Psoas muscle (tissue), 8 donors: Measurements from ENCODE around the gene ARRDC3. TPM values are rescaled to one million over a fixed set of nuclear protein-coding genes. Genes with fewer than 3 reads are reported as not detected.

Source experiments
- ATAC-seq, 4 donors: fragments of 200-7000 bp; cut with Tn5 transposase; one replicate each; pipeline ENCODE4 v1.9.1; 2020; ENCODE audit warnings: moderate library complexity in 3 of 4, mild to moderate bottlenecking in 2 of 4
- DNase-seq, 2 donors: peaks; one replicate each; pipeline ENCODE4 v3.0.0-alpha.2; 2020
- H3K27ac ChIP-seq: fragments of 200-600 bp; one replicate; pipeline ENCODE4 v1.8.0; 2022
- H3K27me3 ChIP-seq, 3 donors: fragments of 200-600 bp in 1 of 3; one replicate each; pipeline versions ENCODE4 v1.6.1 to v1.8.0; 2013 to 2022; ENCODE audit warnings: low read length in 2 of 3, mild to moderate bottlenecking in 2 of 3, moderate library complexity in 1 of 3; ENCODE audit not compliant: insufficient read depth in 3 of 3
- H3K36me3 ChIP-seq, 2 donors: fragments of 200-600 bp in 1 of 2; one replicate each; pipeline versions ENCODE4 v1.6.1 to v1.8.0; 2013 to 2022; ENCODE audit warnings: low read depth in 1 of 2, mild to moderate bottlenecking in 1 of 2, moderate library complexity in 1 of 2; ENCODE audit not compliant: insufficient read depth in 1 of 2
- H3K4me1 ChIP-seq: fragments of 200-600 bp; one replicate; pipeline ENCODE4 v1.8.0; 2022
- H3K4me3 ChIP-seq: fragments of 200-600 bp; one replicate; pipeline ENCODE4 v1.8.0; 2022; ENCODE audit warnings: mild to moderate bottlenecking
- H3K9me3 ChIP-seq: fragments of 200-600 bp; one replicate; pipeline ENCODE4 v1.8.0; 2022
- WGBS, 3 donors: extraction: QIAGEN DNeasy Blood & Tissue Kit; methylation state at CpG; one replicate each; pipeline versions ENCODE4 v1.1.6 to v1.1.7; 2013; 5-methylcytosine and 5-hydroxymethylcytosine counted together
- intact Hi-C, 2 donors: fragments of 100-400 bp; cut with DNase I; formaldehyde crosslinking; loops; one replicate each; pipeline versions ENCODE4 v1.11.0 to v1.14.2; 2022
- long read RNA-seq, 2 donors: library from polyadenylated mRNA; unstranded; transcript quantifications; one replicate each; pipeline ENCODE4 v2.0.0, GENCODE V29; 2021
- polyA plus RNA-seq, 3 donors: library from polyadenylated mRNA; stranded (reverse); fragments of 200-250 nt; gene quantifications; one replicate each; pipeline ENCODE4 v1.2.3, GENCODE V29; 2013
- total RNA-seq, 4 donors: library from RNA; stranded (reverse); fragmentation: NEBNext Ultra II Directional in 2 of 4; extraction: Animal tissue kit (Norgen Biotek cat#: 25700) in 2 of 4; gene quantifications; one replicate each; pipeline versions ENCODE4 v1.2.1 to v1.2.4, GENCODE V29; 2021 to 2023
- TF ChIP-seq, protein P1 (sequence below): fragments of 200-600 bp; IDR thresholded peaks from one replicate; pipeline ENCODE4 v1.8.0; 2022; ENCODE audit warnings: antibody characterized with exemption
- donor health status: healthy with polysubstance abuse.
- donor health status: DM: no; HTN: no; CAD: no; lungs with moderate emphysema.
- donor health status: Bipolar disorder and iron deficiency.
- donor health status: healthy.
- donor health status: DM: yes; HTN: yes; CAD: no.
- donor health status: DM: no; HTN: no; CAD: no.
- donor health status: DM: no; HTN: no; CAD: no.
- donor health status: DM: yes; HTN: yes; CAD: no.

The ARRDC3 gene, protein sequence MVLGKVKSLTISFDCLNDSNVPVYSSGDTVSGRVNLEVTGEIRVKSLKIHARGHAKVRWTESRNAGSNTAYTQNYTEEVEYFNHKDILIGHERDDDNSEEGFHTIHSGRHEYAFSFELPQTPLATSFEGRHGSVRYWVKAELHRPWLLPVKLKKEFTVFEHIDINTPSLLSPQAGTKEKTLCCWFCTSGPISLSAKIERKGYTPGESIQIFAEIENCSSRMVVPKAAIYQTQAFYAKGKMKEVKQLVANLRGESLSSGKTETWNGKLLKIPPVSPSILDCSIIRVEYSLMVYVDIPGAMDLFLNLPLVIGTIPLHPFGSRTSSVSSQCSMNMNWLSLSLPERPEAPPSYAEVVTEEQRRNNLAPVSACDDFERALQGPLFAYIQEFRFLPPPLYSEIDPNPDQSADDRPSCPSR
- total RNA-seq (100 to 1,000 TPM in 1 of 4 donors, 10 to 100 TPM in 3; 28.6 to 122 (median 59.2) TPM), polyA plus RNA-seq (100 to 1,000 TPM in 1 of 3 donors, 10 to 100 TPM in 2; 30.9 to 137 (median 63.2) TPM)
- long read RNA-seq, donor 1, full-length matches to known transcripts: 46 of 52 reads
- long read RNA-seq, donor 1, partial matches to known transcripts: 1 of 52 reads
- long read RNA-seq, donor 1, other reads (novel, unspliced or antisense): 5 of 52 reads
- long read RNA-seq, donor 2, full-length matches to known transcripts: 34 of 45 reads
- long read RNA-seq, donor 2, partial matches to known transcripts: 5 of 45 reads
- long read RNA-seq, donor 2, other reads (novel, unspliced or antisense): 6 of 45 reads

GRCh38 chr5:91383027-91383955 is at the start of gene ARRDC3:
ARRDC3 (minus strand) TSS chr5:91383317; CDS start chr5:91383092, 225 bp downstream.
- Histone ChIP-seq H3K4me3 (peak within 1 kb of the TSS; percentile 77), H3K27ac (peak within 1 kb of the TSS; percentile 99), H3K36me3 (peaks cover 0 to 6% of the 10 kb centered on the region in 2 donors), H3K27me3 (no peaks in the 10 kb centered on the region), H3K4me1 (peaks cover 16% of the 10 kb centered on the region), H3K9me3 (no peaks in the 10 kb centered on the region)
- intact Hi-C loops: loop anchor here (1.0 to 10.0 kb wide), 4 partner anchors 71 to 518 kb away; no protein-coding TSS in a partner anchor
- DNase-seq: peak; percentile 95 to 98
- ATAC-seq: peak; percentile 71 to 79 (median 76)
- 0% methylated on average over 43 to 49 of the region's 49 CpGs for WGBS, 3 donors
- TF ChIP-seq, protein P1, sequence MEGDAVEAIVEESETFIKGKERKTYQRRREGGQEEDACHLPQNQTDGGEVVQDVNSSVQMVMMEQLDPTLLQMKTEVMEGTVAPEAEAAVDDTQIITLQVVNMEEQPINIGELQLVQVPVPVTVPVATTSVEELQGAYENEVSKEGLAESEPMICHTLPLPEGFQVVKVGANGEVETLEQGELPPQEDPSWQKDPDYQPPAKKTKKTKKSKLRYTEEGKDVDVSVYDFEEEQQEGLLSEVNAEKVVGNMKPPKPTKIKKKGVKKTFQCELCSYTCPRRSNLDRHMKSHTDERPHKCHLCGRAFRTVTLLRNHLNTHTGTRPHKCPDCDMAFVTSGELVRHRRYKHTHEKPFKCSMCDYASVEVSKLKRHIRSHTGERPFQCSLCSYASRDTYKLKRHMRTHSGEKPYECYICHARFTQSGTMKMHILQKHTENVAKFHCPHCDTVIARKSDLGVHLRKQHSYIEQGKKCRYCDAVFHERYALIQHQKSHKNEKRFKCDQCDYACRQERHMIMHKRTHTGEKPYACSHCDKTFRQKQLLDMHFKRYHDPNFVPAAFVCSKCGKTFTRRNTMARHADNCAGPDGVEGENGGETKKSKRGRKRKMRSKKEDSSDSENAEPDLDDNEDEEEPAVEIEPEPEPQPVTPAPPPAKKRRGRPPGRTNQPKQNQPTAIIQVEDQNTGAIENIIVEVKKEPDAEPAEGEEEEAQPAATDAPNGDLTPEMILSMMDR: no peak

GRCh38 chr5:91430949-91431348 is 47.8 kb upstream of the ARRDC3 start:
- no peaks in the 10 kb centered on the region for H3K27me3 ChIP-seq
- no peak for ATAC-seq
- H3K4me3 ChIP-seq: no peak overlapping the region
- TF ChIP-seq, protein P1: no peak
- no peak overlapping the region for H3K27ac ChIP-seq
- no peak for DNase-seq
- no peaks in the 10 kb centered on the region for H3K36me3 ChIP-seq
- intact Hi-C loops: no loop called here
- no peaks in the 10 kb centered on the region for H3K9me3 ChIP-seq
- H3K4me1 ChIP-seq: no peaks in the 10 kb centered on the region

- H3K36me3 ChIP-seq: no peaks in the 10 kb centered on the region
- intact Hi-C loops: no loop called here
- DNase-seq (no peak), ATAC-seq (no peak)
- no peaks in the 10 kb centered on the region for H3K4me1 ChIP-seq
- TF ChIP-seq, protein P1: no peak
- no peaks in the 10 kb centered on the region for H3K27me3 ChIP-seq
- H3K27ac ChIP-seq: no peak overlapping the region
- no peaks in the 10 kb centered on the region for H3K9me3 ChIP-seq
- no peak overlapping the region for H3K4me3 ChIP-seq
- 90 to 97% (median 92%) methylated on average over 2 of the region's 2 CpGs for WGBS, 3 donors
Measured at GRCh38 chr5:91424638-91425436, 41.7 kb upstream of the ARRDC3 start.

- ATAC-seq (no peak), DNase-seq (no peak)
- TF ChIP-seq, protein P1: no peak
- WGBS, 3 donors: 79 to 92% (median 84%) methylated on average over 2 of the region's 2 CpGs
- Histone ChIP-seq H3K4me1 (no peaks in the 10 kb centered on the region), H3K36me3 (no peaks in the 10 kb centered on the region), H3K9me3 (no peaks in the 10 kb centered on the region), H3K27ac (no peak overlapping the region), H3K4me3 (no peak overlapping the region), H3K27me3 (no peaks in the 10 kb centered on the region)
- intact Hi-C loops: no loop called here
Measured at GRCh38 chr5:91423871-91424270, 40.8 kb upstream of the ARRDC3 start.
